ENCODE results near the gene LSS. TPM values are rescaled to one million over a fixed set of nuclear protein-coding genes. Genes with fewer than 3 reads are reported as not detected.
A peak's percentile ranks its signal among the peaks of the same experiment; 100 is the strongest.

The LSS gene
- total RNA-seq, 4 donors from 2014 or later, result 128 to 251 (median 164) TPM

DNA sequence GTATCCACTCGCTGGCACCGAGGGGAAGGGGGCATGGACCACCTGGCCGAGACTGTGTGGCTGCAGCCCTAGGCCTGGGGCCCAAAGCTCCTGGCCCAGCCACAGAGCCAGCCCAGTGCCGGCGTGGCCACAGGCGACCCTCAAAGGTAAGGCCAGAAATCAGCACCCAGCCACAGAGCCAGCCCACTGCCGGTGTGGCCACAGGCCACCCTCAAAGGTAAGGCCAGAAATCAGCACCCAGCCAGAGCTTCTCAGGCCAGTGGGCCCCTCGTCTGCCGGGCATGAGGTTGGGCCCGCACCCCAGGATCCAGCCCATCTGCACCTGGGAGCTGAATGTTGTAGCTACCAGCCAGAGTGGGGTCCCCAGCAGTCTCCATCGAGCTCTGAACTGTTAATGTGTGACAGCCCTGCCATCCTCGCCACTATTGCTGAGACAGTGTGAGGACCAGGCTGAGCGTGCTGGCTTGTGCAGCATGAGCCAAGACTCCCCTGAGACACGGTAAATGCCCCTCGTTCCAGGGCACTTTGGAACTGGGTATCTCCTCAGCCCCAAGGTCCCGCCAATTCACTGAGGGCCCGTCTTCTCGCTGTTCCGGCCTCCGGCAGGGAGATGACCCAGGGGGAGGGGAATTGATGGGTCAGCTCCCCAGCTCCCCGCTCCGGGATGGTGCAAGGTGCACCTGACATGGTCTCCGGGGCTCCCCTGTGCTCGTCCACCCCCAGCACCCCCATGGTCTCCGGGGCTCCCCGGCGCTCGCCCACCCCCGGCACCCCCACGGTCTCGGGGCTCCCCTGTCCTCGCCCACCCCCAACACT, 68.5 kb downstream of the LSS start:
- DNase-seq (ENCODE audit: low spot score in 2 of 2), result peak; percentile 49 to 74
- Histone ChIP-seq H3K36me3 (no peaks in the 10 kb centered on the region), H3K4me1 (peaks cover 11% of the 10 kb centered on the region), H3K27me3 (peaks cover 22% of the 10 kb centered on the region), H3K9me3 (no peaks in the 10 kb centered on the region), H3K27ac (no peak overlapping the region), H3K4me3 (no peak overlapping the region)
- TF ChIP-seq POLR2A (IDR thresholded peaks at IDR 0.05) (no peak), EP300 (IDR thresholded peaks at IDR 0.05) (no peak), POLR2AphosphoS5 (IDR thresholded peaks at IDR 0.05) (no peak)
- TF ChIP-seq, protein P1, sequence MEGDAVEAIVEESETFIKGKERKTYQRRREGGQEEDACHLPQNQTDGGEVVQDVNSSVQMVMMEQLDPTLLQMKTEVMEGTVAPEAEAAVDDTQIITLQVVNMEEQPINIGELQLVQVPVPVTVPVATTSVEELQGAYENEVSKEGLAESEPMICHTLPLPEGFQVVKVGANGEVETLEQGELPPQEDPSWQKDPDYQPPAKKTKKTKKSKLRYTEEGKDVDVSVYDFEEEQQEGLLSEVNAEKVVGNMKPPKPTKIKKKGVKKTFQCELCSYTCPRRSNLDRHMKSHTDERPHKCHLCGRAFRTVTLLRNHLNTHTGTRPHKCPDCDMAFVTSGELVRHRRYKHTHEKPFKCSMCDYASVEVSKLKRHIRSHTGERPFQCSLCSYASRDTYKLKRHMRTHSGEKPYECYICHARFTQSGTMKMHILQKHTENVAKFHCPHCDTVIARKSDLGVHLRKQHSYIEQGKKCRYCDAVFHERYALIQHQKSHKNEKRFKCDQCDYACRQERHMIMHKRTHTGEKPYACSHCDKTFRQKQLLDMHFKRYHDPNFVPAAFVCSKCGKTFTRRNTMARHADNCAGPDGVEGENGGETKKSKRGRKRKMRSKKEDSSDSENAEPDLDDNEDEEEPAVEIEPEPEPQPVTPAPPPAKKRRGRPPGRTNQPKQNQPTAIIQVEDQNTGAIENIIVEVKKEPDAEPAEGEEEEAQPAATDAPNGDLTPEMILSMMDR (IDR thresholded peaks at IDR 0.05), result no peak
- 95% methylated on average over 19 of the region's 32 CpGs for WGBS

DNA sequence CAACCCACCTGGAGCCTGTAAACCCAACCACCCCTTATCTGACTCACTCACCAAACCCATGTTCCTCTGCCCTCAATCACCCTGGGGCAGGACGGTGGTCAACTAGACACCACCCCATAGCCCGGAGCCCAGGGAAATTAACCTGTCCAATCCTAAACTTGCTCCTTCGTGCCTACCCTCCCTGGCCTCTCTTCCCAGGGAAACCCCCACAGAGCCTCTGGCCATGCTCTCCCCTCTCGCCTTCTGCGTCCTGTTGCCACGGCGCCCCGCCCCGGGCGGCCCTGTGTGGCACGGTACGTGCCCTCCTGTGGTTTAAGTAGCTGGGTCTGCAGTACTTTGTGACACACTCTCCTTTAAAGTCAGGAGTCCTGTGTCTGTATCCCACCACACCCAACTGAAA, 69.2 kb downstream of the LSS start:
- H3K27me3 ChIP-seq, result peaks cover 22% of the 10 kb centered on the region
- no peaks in the 10 kb centered on the region for H3K36me3 ChIP-seq
- H3K27ac ChIP-seq, result no peak overlapping the region
- H3K9me3 ChIP-seq, result no peaks in the 10 kb centered on the region
- TF ChIP-seq EP300 (IDR thresholded peaks at IDR 0.05) (no peak), POLR2A (IDR thresholded peaks at IDR 0.05) (no peak), POLR2AphosphoS5 (IDR thresholded peaks at IDR 0.05) (no peak)
- TF ChIP-seq, protein P1 (IDR thresholded peaks at IDR 0.05), result no peak
- peak in 1 of 2 donors; percentile 59 for DNase-seq (ENCODE audit: low spot score in 2 of 2)
- peaks cover 11% of the 10 kb centered on the region for H3K4me1 ChIP-seq
- no peak overlapping the region for H3K4me3 ChIP-seq
- WGBS, result 89% methylated on average over 12 of the region's 12 CpGs

DNA sequence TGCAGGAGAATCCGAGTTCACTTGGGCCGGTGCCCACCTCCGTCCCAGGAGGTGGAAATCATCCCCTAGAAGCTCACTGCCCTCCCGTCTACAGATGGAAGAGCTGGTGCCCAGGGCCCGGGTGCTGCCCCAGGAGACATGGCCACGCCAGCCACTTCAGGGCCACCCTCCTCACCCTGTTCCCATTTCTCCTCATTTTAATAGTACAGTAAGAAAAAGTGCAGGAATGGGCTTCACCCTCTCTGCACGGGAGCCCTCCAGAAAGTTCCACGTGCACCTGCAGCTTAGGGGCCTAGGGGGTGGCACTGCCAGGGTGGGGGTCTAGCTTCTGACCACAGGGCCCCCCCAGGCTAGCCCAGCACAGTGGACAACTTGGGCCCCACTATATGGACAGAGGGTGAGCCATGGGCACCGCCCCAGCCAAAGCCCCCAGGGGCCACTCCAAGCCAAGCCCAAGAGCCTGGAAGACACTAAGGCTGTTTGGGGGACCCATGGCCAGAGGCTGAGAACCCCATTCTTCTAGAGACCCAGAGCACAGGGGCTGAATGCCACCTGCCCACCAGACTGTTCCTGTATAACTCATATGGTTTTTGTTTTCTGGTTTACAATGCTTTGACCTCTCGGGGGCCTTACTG, 69.8 kb downstream of the LSS start:
- 92% methylated on average over 5 of the region's 10 CpGs for WGBS
- peak; percentile 33 to 64 for DNase-seq (ENCODE audit: low spot score in 2 of 2)
- peaks cover 17% of the 10 kb centered on the region for H3K27me3 ChIP-seq
- TF ChIP-seq EP300 (IDR thresholded peaks at IDR 0.05) (no peak), POLR2AphosphoS5 (IDR thresholded peaks at IDR 0.05) (no peak), POLR2A (IDR thresholded peaks at IDR 0.05) (no peak)
- TF ChIP-seq, protein P1 (IDR thresholded peaks at IDR 0.05), result no peak
- H3K4me3 ChIP-seq, result no peak overlapping the region
- H3K9me3 ChIP-seq, result no peaks in the 10 kb centered on the region
- peaks cover 11% of the 10 kb centered on the region for H3K4me1 ChIP-seq
- H3K36me3 ChIP-seq, result no peaks in the 10 kb centered on the region
- no peak overlapping the region for H3K27ac ChIP-seq

DNA sequence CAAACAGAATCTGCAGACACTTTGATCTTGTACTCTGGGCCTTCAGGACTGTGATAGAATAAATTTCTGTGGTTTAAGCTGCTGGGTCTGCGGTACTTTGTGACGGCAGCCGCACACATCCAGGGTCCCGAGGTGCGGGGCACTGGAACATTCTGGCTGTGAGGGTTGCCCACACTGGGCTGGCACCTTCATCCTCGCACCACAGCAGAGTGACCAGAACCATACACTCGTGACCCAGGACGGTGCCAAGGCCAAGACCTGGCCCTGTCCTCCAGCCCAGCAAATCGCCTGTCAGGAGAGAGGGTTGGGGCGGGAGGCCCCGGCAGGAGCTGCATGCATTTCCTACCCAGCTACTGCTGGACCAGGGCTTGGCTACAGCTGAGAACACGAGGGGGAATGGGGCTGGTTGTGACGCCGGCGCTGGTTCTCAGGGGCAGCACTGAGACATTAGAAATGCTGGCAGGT, 70.6 kb downstream of the LSS start:
- no peak overlapping the region for H3K4me3 ChIP-seq
- H3K36me3 ChIP-seq, result no peaks in the 10 kb centered on the region
- H3K27me3 ChIP-seq, result peaks cover 17% of the 10 kb centered on the region
- WGBS, result 90% methylated on average over 10 of the region's 15 CpGs
- no peak overlapping the region for H3K27ac ChIP-seq
- TF ChIP-seq EP300 (IDR thresholded peaks at IDR 0.05) (no peak), POLR2AphosphoS5 (IDR thresholded peaks at IDR 0.05) (no peak), POLR2A (IDR thresholded peaks at IDR 0.05) (no peak)
- TF ChIP-seq, protein P1 (IDR thresholded peaks at IDR 0.05), result no peak
- H3K9me3 ChIP-seq, result no peaks in the 10 kb centered on the region
- H3K4me1 ChIP-seq, result peaks cover 17% of the 10 kb centered on the region
- DNase-seq (ENCODE audit: low spot score in 2 of 2), result peak; percentile 39 to 70

DNA sequence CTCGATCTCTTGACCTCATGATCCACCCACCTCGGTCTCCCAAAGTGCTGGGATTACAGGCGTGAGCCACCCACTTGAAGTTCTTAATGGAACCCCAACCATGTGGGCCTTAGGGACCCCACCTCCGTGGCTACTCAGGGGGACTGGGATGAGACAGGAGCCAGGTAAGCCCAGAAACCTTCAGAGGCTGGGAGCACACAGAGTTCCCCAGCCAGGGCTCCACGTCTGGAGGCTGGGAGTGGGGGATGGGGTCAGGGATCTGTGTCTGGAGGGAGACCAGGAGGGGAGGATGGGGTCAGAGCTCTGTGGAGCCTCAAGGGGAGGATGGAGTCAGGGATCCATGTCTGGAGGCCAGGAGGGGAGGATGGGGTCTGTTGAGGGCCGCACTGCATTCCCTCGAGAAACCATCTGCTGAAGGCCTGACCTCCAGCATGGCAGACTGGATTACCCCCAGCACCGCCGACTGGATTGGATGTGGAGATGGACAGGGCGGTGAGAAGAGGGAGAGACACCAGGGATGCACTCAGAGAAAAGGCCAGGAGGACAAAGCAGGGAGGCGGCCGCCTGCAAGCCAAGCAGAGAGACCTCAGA, 71.1 kb downstream of the LSS start:
- H3K9me3 ChIP-seq, result no peaks in the 10 kb centered on the region
- peak; percentile 44 to 65 for DNase-seq (ENCODE audit: low spot score in 2 of 2)
- H3K36me3 ChIP-seq, result no peaks in the 10 kb centered on the region
- WGBS, result 90% methylated on average over 12 of the region's 12 CpGs
- H3K27ac ChIP-seq, result no peak overlapping the region
- peaks cover 14% of the 10 kb centered on the region for H3K27me3 ChIP-seq
- TF ChIP-seq POLR2A (IDR thresholded peaks at IDR 0.05), result no peak
- TF ChIP-seq EP300 (IDR thresholded peaks at IDR 0.05), result no peak
- no peak for TF ChIP-seq POLR2AphosphoS5 (IDR thresholded peaks at IDR 0.05)
- peaks cover 18% of the 10 kb centered on the region for H3K4me1 ChIP-seq
- H3K4me3 ChIP-seq, result no peak overlapping the region
